ENCODE results near the gene SUPT6H.
"Not testable (repeated sequence)": the region's sequence is repeated elsewhere in the genome, so short reads cannot be mapped to it uniquely, and the experiment has no call there.

SUPT6H gene

DNA sequence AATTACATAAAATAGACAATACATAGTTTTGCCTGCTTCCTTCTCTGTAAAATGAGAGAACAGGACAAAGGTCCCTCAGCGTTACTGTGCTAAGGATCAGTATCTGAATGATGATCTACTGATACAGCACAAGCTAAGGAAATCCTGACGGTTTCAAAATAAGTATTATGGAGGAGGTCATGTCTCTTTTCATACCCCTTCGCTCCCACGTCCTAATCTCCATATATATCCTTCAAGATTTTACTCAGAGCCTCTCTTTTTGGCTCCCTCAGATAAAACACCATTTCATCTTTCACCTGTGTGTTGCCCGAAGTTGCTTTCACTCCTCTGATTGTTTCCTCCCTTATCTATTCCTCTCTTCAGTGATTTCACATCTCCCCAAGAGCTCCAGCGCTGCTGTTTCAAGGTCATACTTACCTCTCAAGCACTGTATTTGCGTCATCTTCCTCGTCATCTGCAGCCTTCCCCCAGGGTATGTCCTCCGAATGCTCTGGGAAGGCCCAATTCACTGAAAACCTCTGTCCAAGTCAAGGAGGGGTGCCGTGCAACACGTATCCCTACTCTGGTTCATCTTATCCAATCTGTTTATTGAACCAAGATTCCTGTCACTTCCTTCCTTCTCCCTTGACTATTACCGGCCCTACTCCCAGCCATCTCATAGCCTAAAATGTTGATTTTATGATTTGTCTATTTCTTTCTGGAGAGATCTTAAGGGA is 15.8 kb upstream of the SUPT6H start:
- in situ Hi-C loops (cut with MboI; ENCODE audit: low sequenced_read_pairs), result no loop called here

GRCh38 chr17:28648698-28649097 is 13.3 kb upstream of the SUPT6H start:
- in situ Hi-C loops (cut with MboI; ENCODE audit: low sequenced_read_pairs), result no loop called here

GRCh38 chr17:28655160-28655559 is 6.8 kb upstream of the SUPT6H start:
- in situ Hi-C loops (cut with MboI; ENCODE audit: low sequenced_read_pairs), result no loop called here

- in situ Hi-C loops (cut with MboI; ENCODE audit: low sequenced_read_pairs), result no loop called here
These were observed 4.2 kb upstream of the SUPT6H start for GRCh38 chr17:28657756-28658155.

- in situ Hi-C loops (cut with MboI; ENCODE audit: low sequenced_read_pairs), result not testable (repeated sequence)
These were observed 3.7 kb upstream of the SUPT6H start for GRCh38 chr17:28658342-28658741.

- in situ Hi-C loops (cut with MboI; ENCODE audit: low sequenced_read_pairs), result not testable (repeated sequence)
These were observed 3.1 kb upstream of the SUPT6H start for GRCh38 chr17:28658766-28659496.

- in situ Hi-C loops (cut with MboI; ENCODE audit: low sequenced_read_pairs), result not testable (repeated sequence)
These were observed 2.5 kb upstream of the SUPT6H start for GRCh38 chr17:28659497-28659881.

DNA sequence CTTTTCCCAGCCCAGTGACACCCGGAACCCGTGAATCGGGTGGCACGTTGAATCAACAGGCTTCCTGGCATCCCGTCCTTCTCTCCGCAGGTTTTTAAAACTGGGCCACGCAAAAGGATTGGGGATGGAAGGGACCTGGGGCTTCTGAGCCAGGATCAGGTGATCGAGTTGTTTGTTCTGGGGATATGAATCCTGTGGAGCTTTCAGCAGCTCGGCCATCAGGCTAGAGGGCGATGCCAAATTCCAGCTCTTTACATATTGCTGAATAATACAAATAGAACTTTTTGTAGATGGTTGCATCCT is 473 bp downstream of the SUPT6H start:
- in situ Hi-C loops (cut with MboI; ENCODE audit: low sequenced_read_pairs), result no loop called here

- in situ Hi-C loops (cut with MboI; ENCODE audit: low sequenced_read_pairs), result no loop called here
These were observed 1.7 kb downstream of the SUPT6H start for GRCh38 chr17:28663723-28664122.

GRCh38 chr17:28665994-28666393 is 4.0 kb downstream of the SUPT6H start:
- in situ Hi-C loops (cut with MboI; ENCODE audit: low sequenced_read_pairs), result no loop called here

DNA sequence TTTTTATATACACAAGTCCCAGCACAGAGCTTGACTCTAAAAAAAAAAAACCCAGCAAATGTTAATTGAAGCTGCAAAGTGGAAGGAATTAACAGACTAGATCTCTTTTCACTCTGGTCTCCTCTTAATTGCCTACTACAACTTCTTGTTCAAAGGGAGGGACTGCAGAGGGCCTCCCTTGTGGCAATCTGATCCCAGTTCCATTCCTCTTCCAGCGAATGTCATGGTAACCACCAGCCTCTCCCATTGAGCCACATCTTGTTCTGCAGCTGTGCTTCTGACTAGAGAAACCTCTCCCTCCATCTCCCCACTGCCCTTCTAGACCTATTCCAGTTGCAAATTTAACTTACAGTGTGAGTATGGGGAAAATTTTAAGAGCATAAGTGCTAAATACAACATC is 5.9 kb downstream of the SUPT6H start:
- in situ Hi-C loops (cut with MboI; ENCODE audit: low sequenced_read_pairs), result no loop called here

DNA sequence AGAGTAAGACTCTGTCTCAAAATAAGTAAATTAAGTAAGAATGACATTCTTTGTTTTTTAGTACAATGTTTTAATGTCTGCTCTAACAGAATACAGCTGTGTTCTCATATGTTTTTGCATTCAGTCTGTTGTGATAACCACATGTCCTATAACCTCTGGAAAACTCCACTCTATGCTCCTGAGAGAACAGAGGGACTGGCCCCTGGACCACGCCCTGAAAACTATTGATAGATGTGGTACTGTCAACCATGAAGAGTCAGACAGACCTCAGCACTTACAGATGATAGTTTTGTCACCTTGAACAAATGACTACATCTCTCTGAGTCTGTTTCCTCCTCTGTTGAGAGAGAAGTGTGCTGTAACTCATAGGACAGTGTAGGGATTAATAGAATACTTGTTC is 7.9 kb downstream of the SUPT6H start:
- in situ Hi-C loops (cut with MboI; ENCODE audit: low sequenced_read_pairs), result no loop called here

DNA sequence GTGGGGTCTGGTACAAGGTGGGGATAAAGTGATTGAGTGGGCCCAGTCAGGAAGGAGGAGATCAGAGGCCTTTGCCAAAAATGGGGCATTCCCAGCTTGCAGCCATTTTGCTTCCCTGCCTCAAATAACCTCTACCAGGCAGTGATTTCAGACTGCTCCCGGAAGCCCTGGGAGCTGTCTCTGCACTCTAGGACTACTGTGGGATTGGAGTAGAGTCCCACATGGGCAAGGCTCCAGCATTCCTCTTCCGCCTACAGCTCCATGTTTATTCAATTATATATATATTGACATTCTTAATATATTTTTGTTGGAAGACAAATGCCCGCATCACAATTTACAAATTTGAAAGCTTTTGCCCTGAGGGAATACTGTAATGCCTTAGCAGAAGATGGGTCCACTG is 13.5 kb downstream of the SUPT6H start:
- in situ Hi-C loops (cut with MboI; ENCODE audit: low sequenced_read_pairs), result no loop called here

- in situ Hi-C loops (cut with MboI; ENCODE audit: low sequenced_read_pairs), result no loop called here
These were observed 14.0 kb downstream of the SUPT6H start for GRCh38 chr17:28675980-28676379.

DNA sequence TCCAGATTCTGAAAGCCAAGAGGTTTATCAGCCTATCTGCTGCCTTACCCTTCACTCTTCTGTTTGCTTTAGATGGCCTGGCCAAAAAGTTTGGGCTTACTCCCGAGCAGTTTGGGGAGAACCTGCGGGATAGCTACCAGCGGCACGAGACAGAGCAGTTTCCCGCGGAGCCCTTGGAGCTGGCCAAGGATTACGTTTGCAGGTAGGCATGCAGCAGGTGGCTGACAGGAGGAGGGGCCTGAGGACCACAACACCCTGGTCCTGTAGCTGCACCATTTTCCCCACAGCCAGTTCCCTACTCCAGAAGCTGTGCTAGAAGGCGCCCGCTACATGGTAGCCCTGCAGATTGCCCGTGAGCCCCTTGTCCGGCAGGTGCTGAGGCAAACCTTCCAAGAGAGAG is 20.6 kb downstream of the SUPT6H start:
- in situ Hi-C loops (cut with MboI; ENCODE audit: low sequenced_read_pairs), result no loop called here

DNA sequence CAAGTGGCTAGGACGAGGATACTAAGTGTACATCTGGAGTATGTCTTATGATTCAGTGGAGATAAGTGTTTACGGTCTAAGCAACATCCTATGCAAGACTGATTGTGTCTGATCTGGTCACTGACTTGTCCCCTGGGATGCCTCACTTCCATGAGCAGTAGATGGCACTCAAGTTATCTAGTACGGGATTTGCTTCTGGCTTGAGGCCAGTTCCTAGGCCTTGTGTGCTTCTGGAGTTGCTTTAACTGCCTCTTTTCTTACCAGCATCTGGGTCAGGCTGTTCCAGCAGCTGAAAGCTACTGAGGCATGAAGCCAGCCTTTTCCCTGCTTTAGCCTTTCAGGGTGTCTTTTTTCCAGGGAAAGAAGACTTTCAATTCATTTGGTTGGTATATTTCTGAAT is 23.0 kb downstream of the SUPT6H start:
- in situ Hi-C loops (cut with MboI; ENCODE audit: low sequenced_read_pairs), result no loop called here

- in situ Hi-C loops (cut with MboI; ENCODE audit: low sequenced_read_pairs), result no loop called here
These were observed 23.4 kb downstream of the SUPT6H start for GRCh38 chr17:28685366-28685765.

DNA sequence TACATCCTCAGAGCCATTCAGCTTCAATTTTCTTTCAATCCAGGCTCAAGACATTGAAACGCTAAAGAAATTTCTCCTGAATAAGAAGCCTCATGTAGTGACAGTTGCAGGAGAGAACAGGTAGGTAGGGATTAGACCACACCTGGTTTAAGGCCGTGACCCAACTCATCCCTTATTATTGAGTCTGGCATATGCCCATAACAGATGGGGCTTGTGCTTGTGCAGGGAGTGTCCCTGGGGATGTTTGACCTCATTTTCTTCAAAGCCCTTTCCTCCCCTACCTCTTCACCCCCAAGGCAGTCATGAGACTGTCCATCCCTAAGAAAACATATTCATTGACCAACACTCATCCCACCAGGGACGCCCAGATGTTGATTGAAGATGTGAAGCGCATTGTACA is 24.3 kb downstream of the SUPT6H start:
- in situ Hi-C loops (cut with MboI; ENCODE audit: low sequenced_read_pairs), result no loop called here

DNA sequence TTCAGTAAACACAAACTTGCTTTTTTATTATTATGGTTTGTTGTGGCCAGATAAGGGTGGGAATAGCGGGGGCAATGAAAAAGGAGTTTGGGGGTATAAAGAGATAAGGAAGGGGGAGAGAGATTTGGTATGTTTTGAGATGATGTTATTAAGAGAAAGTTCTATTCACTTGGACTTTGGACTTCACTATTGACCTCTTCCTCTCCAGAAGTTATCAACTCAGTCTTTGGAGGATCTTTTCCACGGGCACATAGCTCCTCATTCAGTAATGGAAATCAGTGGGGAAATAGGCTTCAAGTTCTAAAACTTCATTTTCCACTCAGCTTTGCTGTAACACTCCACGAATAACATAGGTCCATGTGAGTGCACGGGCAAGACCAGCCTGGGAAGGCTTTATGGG is 26.5 kb downstream of the SUPT6H start:
- in situ Hi-C loops (cut with MboI; ENCODE audit: low sequenced_read_pairs), result no loop called here

DNA sequence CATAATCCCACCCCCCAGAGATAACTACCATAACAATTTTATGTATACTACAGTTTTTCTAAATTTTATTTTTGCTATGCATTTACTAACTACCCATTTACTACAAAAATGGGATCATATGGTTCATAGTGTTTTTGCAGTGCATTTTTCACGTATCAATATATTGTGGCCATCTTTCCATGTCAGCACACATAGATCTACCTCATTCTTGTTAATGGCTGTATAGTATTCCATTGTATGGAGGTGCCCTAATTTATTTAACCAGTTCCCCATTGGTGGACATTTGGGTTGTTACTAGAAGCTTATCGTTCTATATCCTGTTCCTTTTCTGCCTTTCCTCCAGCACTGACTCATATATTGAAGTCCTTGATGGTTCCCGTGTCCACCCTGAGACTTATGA is 27.0 kb downstream of the SUPT6H start:
- in situ Hi-C loops (cut with MboI; ENCODE audit: low sequenced_read_pairs), result no loop called here

GRCh38 chr17:28693869-28694268 is 31.9 kb downstream of the SUPT6H start:
- in situ Hi-C loops (cut with MboI; ENCODE audit: low sequenced_read_pairs), result no loop called here

DNA sequence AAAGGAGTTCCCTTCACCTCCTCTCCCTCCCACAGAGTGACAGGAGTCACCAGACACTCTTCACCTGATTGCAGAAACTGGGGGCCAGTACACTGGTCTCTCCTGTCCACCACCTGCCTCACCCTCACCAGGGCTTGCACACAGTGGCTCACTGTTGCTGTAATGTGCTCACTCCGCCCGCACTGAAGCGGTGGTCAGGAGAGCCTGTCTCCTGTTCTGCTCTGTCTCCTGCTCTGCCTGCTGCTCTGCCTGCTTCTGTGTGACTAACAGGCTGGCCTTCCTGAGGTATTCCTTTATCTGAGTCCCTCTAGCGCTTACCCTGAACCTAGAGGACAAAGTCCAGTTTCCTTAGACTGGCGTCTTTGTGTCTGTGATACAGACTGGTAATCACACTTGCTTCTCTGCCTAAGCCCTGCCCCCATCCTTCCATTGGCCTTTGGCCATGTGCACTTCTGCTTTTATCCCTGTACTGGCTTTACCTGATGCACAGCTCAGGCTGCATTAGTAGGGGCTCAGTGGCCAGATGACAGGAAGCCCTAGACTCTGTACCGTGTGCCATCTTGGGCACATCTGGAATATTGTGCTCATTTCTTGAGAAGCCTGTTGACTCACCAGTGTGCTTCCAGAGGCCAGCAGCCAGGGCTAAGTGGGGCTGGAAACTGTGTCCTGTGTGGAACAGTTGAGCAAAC is 36.4 kb downstream of the SUPT6H start:
- in situ Hi-C loops (cut with MboI; ENCODE audit: low sequenced_read_pairs), result no loop called here

Measured in HL-60/S4 (cell line).